Loucy (cell line): ENCODE measurements around the gene SIDT2.
"Not testable (repeated sequence)": the region's sequence is repeated elsewhere in the genome, so short reads cannot be mapped to it uniquely, and the experiment has no call there.

ENCODE experiments used
- EZH2phosphoT487 ChIP-seq: fragments of 200-600 bp; IDR thresholded peaks from 2 replicates; pipeline ENCODE4 v1.6.1; 2018; ENCODE audit warnings: antibody characterized with exemption, mild to moderate bottlenecking, moderate library complexity, borderline replicate concordance
- TF ChIP-seq, protein P1 (sequence below): fragments of 200-600 bp; sonication (generic); conservative IDR thresholded peaks from 2 replicates; pipeline ENCODE4 v1.5.1; 2014; ENCODE audit warnings: mild to moderate bottlenecking, antibody characterized with exemption, low read length

DNA sequence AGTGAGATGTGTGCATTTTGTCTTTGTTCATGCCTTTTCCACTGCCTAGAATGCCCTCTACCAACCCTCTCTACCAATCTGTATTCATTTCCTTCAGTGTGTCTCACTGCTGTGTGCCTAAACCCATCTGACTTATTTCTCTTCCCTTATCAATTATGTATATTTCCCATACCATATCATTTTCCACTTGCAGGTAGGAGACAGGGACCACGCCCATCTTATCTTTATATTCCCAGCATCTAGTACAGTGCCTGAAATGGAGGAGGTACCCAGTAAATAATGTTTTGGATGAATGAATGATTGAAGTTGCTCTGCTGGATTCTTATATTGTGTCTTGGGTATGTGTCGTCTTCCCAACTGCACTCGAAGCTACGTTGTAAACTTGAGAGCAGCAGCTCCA lies 43.6 kb upstream of the SIDT2 start:
- TF ChIP-seq, protein P1, sequence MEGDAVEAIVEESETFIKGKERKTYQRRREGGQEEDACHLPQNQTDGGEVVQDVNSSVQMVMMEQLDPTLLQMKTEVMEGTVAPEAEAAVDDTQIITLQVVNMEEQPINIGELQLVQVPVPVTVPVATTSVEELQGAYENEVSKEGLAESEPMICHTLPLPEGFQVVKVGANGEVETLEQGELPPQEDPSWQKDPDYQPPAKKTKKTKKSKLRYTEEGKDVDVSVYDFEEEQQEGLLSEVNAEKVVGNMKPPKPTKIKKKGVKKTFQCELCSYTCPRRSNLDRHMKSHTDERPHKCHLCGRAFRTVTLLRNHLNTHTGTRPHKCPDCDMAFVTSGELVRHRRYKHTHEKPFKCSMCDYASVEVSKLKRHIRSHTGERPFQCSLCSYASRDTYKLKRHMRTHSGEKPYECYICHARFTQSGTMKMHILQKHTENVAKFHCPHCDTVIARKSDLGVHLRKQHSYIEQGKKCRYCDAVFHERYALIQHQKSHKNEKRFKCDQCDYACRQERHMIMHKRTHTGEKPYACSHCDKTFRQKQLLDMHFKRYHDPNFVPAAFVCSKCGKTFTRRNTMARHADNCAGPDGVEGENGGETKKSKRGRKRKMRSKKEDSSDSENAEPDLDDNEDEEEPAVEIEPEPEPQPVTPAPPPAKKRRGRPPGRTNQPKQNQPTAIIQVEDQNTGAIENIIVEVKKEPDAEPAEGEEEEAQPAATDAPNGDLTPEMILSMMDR: not testable (repeated sequence)
- TF ChIP-seq EZH2phosphoT487: not testable (repeated sequence)
